ENCODE results near the gene DDX54. TPM values are rescaled to one million over a fixed set of nuclear protein-coding genes. Genes with fewer than 3 reads are reported as not detected.
A peak's percentile ranks its signal among the peaks of the same experiment; 100 is the strongest.

DDX54 gene, protein sequence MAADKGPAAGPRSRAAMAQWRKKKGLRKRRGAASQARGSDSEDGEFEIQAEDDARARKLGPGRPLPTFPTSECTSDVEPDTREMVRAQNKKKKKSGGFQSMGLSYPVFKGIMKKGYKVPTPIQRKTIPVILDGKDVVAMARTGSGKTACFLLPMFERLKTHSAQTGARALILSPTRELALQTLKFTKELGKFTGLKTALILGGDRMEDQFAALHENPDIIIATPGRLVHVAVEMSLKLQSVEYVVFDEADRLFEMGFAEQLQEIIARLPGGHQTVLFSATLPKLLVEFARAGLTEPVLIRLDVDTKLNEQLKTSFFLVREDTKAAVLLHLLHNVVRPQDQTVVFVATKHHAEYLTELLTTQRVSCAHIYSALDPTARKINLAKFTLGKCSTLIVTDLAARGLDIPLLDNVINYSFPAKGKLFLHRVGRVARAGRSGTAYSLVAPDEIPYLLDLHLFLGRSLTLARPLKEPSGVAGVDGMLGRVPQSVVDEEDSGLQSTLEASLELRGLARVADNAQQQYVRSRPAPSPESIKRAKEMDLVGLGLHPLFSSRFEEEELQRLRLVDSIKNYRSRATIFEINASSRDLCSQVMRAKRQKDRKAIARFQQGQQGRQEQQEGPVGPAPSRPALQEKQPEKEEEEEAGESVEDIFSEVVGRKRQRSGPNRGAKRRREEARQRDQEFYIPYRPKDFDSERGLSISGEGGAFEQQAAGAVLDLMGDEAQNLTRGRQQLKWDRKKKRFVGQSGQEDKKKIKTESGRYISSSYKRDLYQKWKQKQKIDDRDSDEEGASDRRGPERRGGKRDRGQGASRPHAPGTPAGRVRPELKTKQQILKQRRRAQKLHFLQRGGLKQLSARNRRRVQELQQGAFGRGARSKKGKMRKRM
- 30.2 and 31.4 TPM in 2 replicates for total RNA-seq

GRCh38 chr12:113185180-113186032 is at the start of gene DDX54, which contains the start of gene RITA1:
Gene DDX54 (minus strand): TSS chr12:113185478. CDS start chr12:113185451, 27 bp downstream.
Gene RITA1 (plus strand): TSS chr12:113185721. CDS start chr12:113186747, 1,026 bp downstream.
- peak; percentile 83 to 89 for DNase-seq (ENCODE audit: low read depth in 2 of 2)

- no peak for DNase-seq (ENCODE audit: low read depth in 2 of 2)
Measured at GRCh38 chr12:113234483-113234882, 49.2 kb upstream of the DDX54 start.

DNA sequence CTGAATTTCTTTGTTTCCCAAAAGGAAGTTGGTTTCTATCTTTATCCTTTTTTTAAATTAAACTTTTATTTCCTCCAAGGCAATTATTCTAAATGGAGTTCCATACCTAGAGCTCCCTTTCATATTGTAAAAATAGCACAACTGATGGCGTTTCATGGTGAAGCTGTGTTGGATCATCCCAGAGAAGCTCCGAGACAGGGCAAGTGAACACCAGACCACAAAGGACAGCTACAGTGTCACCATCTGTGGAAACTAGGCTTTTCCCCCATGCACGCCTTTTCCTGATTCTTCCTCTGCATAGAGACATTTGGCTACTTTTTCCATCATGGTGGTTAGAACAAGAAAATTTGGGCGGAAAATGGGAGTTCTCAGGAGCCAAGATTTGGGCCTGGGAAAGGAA is 48.7 kb upstream of the DDX54 start:
- DNase-seq (ENCODE audit: low read depth in 2 of 2): no peak

DNA sequence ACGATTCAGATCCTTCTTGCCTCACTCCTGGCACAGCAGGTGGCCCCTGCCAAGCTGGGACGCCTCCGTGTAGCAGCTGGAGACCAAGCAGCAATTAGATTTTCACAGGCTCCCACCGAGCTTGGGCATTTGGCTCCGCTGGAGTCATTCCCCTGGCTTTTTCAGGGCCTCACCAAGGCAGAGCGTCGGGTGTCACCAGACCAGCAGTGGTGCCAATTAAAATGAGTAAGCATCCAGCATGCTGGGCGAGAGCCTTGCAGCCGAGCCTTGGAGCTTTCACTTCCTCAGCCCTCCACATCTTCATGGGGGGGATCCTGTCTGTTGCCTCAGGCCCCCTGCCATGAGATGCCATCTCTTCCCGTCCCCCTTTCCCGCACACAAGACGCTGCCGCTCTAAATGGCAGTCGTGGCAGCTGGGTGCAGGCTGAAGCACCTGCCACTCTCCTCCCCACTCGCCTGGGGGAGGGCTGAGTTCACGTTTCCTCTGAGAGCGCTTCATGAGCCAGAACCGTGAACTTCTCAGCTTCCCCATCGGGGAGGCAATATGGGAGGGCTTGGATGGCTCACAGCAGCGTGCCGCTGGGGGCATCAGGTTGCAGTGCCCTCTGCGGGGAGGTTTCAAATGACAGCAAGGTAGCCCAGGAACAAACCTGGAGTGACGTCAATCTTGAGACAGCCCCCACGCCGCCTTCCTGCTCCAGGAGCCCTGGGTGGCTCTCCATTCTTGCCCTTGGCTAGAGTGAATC is 47.7 kb upstream of the DDX54 start:
- no peak for DNase-seq (ENCODE audit: low read depth in 2 of 2)

DNA sequence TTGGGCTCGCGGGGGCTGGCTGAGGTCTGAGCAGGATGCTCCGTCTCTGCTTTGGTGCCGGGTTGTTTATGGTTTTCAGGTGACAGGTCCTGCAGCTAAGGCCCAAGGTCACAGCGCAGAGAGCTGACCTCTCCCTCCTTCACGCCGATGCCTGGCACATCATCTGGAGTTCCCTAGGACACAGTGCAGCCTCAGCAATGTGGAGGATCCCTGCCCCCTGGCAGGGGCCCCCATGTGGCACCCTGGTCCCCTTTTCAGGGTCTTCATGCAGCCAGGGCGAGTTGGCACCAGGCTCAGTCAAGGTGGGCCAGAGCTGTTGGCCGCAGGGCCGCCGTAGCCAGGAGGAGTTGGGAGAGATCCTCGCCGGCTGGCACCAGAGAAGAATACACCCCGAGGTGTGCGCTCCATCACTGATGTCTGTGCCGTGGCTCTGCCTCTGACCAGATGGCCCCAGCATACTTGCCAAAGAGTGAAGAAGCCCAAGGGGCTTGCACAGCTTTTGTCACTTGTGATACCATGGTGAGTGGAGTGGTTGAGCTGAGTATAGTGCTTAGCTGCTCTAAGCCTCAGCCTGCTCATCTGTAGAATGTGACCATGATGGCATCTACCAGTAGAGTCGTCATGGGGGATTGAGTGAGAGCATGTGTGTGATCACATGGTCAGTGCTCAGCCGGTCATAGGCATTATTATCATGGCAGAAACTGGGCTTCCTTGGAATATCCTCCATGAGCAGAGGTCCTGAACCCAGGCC is 47.0 kb upstream of the DDX54 start:
- DNase-seq (ENCODE audit: low read depth in 2 of 2): no peak

DNA sequence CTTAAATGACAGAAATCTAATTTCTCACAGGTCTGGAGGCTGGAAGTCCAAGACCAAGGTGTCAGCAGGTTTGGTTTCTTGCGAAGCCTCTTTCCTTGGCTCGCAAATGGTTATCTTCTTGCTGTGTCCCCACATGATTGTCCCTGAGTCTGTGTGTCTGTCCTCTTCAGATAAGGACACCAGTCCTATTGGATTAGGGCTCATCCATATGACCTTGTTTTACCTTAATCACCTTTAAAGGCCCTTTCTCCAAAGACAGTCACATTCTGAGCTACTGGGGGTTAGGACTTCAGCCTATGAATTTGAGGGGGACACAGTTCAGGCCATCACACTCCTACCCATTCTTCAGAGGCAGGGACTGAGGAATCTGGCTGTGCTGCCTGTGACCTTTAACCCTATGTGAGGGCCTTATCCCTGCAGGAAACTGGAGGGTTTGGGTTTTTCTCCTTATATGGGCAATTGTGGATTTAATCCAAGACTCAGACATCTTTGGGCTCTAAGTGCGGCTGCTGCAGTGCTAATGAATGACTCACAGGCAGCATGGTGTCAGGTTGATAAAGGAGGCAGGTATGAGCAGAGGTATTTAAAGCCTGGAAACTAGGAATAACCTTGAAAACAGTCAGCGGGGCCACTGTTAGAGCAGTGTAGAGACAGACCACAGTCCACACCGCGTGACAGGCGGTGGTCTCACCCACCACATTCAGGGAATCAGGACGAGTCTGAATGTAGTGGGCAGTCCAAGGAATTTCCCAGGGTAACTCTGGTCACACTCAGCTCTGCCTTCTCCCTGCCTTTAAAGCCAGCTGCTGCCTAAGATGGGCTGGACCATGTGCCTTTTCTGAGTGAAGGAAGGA is 46.2 kb upstream of the DDX54 start:
- peak in 1 of 2 donors; percentile 66 for DNase-seq (ENCODE audit: low read depth in 2 of 2)

DNA sequence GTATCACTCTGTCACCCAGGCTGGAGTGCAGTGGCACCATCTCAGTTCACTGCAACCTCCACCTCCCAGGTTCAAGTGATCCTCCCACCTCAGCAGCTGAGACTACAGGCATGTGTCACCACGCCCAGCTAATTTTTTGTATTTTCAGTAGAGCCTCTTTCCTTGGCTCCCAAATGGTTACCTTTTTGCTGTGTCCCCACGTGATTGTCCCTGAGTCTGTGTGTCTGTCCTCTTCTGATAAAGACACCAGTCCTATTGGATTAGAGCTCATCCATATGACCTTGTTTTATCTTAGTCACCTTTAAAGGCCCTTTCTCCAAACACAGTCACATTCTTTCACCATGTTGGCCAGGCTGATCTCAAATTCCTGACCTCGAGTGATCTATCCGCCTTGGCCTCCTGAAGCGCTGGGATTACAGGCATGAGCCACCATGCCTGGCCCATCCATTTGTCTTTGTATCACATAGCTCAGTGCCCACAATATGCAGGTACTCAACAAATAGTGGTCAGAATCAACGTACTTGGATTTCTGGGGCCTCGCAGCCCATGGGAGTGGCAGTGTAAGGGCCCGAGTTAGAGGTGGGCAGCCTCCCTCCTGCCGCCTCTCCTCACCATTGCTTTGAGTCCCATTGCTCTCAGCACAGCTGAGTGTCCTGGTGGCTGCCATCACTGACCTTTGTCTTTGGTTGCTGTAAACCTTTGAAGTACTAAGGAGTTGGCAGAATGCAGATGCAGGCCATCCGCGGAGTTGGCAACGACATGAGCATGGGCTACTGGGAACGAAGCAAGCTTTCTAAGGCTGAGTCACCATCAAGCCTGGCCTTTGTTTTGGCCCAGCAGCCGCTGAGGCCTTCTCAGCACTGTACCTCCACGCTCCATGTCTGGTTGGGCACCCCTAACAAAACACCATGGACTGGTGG is 45.3 kb upstream of the DDX54 start:
- peak in 1 of 2 donors; percentile 55 for DNase-seq (ENCODE audit: low read depth in 2 of 2)

DNA sequence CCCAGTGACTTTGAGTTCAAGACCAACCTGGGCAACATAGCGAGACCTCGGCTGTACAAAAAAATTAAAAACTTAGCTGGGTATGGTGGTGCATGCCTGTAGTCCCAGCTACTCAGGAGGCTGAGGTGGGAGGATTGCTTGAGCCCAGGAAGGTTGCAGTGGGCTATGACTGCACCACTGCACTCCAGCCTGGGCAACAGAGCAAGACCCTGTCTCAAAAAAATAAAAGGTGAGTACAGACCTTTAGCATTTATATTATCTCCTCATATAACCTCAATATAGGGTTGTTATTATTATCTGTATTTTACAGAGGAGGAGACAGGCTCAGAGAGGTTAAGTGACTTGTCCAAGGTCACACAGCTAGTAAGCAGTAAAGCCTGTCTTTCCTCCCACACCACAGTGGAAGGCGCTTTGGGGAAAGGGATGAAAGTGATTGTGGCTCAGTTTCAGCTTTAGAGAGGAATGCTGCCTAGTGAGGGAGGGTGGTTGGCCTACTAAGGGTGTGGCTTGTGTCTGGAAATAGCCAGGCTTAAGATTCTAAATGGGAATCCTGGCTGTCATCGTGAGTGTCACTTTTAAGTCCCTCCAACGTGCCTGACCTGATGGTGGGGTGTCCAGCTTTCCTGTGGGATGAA is 43.2 kb upstream of the DDX54 start:
- DNase-seq (ENCODE audit: low read depth in 2 of 2): no peak

GRCh38 chr12:113227686-113228391 is 42.6 kb upstream of the DDX54 start:
- peak in 1 of 2 donors; percentile 40 for DNase-seq (ENCODE audit: low read depth in 2 of 2)

GRCh38 chr12:113226696-113227568 is 41.7 kb upstream of the DDX54 start:
- DNase-seq (ENCODE audit: low read depth in 2 of 2): no peak

GRCh38 chr12:113224955-113225354 is 39.7 kb upstream of the DDX54 start:
- DNase-seq (ENCODE audit: low read depth in 2 of 2): no peak

DNA sequence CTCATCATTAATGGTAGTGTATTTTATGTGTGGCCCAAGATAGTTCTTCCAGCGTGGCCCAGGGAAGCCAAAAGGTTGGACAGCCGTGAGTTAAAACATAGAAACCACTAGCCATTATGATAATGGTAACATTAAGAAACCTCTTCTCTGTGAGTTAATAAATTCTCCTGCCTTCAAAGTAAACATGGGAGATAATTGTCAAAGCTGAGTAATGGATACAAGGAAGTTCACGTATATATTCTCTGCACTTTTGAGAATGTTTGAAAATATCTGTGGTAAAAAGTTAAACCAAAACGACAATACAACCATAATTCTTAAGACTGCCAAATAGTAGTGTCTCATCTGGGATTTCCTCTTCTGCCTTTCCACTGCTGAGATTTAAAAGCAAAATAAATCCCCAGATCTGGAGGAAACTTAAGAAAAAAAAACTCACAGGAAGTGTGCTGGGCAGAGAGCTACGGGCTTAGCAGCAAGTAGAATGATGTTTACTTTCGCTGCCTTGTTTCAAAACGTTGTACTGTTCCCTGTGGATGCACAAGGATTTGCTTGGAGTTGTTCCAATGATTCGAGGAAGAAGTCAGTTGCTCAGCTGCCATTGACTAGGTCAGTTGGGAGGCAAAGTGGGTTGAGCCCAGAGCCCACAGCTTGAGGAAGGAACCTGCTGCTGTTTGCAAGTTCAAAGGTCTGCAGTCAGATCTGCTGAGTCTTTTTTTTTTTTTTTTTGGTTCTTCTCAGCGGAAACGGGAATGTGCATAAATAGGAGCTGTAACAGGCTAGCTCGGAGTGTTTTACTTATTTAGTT is 37.7 kb upstream of the DDX54 start:
- peak; percentile 58 to 96 for DNase-seq (ENCODE audit: low read depth in 2 of 2)

DNA sequence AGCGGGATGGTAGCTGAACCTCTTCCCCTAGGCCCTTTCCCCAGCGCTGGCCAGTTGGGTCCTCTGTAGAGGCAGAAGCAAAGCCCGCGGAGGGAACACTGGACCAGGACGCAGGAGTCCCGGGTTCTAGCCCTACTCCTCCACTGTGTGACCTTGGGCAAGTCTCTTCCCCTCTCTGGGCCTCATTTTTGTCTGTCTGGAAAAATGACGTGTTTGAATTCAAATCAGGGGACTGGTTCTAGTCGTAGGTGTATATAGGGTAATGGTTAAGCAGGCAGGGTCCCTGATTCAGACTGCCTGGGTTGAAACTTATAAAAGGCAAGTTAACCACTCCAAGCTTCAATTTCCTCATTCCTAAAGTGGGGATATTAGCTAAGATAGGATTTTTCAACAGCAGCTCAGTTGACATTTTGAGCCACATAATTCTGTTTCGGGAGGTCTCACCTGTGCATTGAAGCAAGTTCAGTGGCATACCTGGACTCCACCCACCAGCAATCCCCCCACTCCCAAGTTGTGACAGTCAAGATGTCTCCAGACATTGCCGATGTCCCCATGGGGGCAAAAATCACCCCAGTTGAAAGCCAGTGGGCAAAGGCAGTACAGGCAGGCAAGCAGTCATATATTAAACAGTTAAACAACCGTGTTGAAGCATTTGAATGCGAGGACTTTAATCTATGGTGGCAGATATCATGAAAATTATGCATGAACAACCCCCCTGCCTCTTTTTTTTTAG is 36.9 kb upstream of the DDX54 start:
- peak in 1 of 2 donors; percentile 25 for DNase-seq (ENCODE audit: low read depth in 2 of 2)

All from lung microvascular endothelial cell (primary cell).